ENCODE measurements around the gene MBD3L1. TPM values are rescaled to one million over a fixed set of nuclear protein-coding genes. Genes with fewer than 3 reads are reported as not detected.

MBD3L1 gene
- total and polyA plus RNA-seq, 7 experiments from 2014 or later: not detected

- no peaks in the 10 kb centered on the region for H3K36me3 ChIP-seq (ENCODE audit: control insufficient read depth in 2 of 3, insufficient read depth in 3 of 3, low read length in 3 of 3)
- no peak overlapping the region for H3K4me3 ChIP-seq (ENCODE audit: low read length)
- Mint-ChIP-seq H3K27me3 (no peaks in the 10 kb centered on the region), H3K4me1 (no peaks in the 10 kb centered on the region), H3K4me3 (no peak overlapping the region), H3K27ac (no peak overlapping the region), H3K9me3 (no peaks in the 10 kb centered on the region), H3K36me3 (no peaks in the 10 kb centered on the region)
- no peak for DNase-seq
- ATAC-seq: no peak
- no peak overlapping the region for H3K27ac ChIP-seq (ENCODE audit: low read depth, low read length)
- POLR2A ChIA-PET: no interaction called here
- no peaks in the 10 kb centered on the region for H3K9me3 ChIP-seq (ENCODE audit: control insufficient read depth in 2 of 3, low read length in 3 of 3)
- no peaks in the 10 kb centered on the region for H3K4me1 ChIP-seq (ENCODE audit: control insufficient read depth in 2 of 2, insufficient read depth in 2 of 2, low read length in 2 of 2)
- CTCF ChIA-PET: no interaction called here
- intact Hi-C loops (cut with micrococcal nuclease): no loop called here
- no peaks in the 10 kb centered on the region for H3K27me3 ChIP-seq (ENCODE audit: control insufficient read depth in 2 of 2, insufficient read depth in 2 of 2, low read length in 2 of 2)
Measured at GRCh38 chr19:8890260-8890659, 58.1 kb downstream of the MBD3L1 start.

Other genes with a start within 250 kb of the MBD3L1 start
- gene ADAMTS10, start 221.7 kb upstream of the MBD3L1 start, total RNA-seq: 100 to 1,000 TPM in 1 of 5 experiments, 10 to 100 TPM in 3, 1 to 10 TPM in 1; 8.2 to 102 (median 88.9) TPM
- 1 to 10 TPM; 1.5 to 3.4 TPM for gene ADAMTS10, start 221.7 kb upstream of the MBD3L1 start, polyA plus RNA-seq
- not detected for gene NFILZ, start 201.7 kb upstream of the MBD3L1 start, total RNA-seq
- gene NFILZ, start 201.7 kb upstream of the MBD3L1 start, polyA plus RNA-seq: not detected
- gene ACTL9, start 133.6 kb upstream of the MBD3L1 start, total RNA-seq: not detected
- not detected for gene ACTL9, start 133.6 kb upstream of the MBD3L1 start, polyA plus RNA-seq
- gene OR2Z1, start 110.7 kb upstream of the MBD3L1 start, total RNA-seq: under 1 TPM in 1 of 5 experiments, not detected in 4; 0.12 TPM
- not detected for gene OR2Z1, start 110.7 kb upstream of the MBD3L1 start, polyA plus RNA-seq
- 10 to 100 TPM; 18.7 to 44.9 (median 26.3) TPM for gene ZNF558, start 73 bp upstream of the MBD3L1 start, total RNA-seq
- gene ZNF558, start 73 bp upstream of the MBD3L1 start, polyA plus RNA-seq: 10 to 100 TPM in 1 of 2 donors, 1 to 10 TPM in 1; 8.7 to 14.9 TPM
- gene MUC16, start 178.0 kb downstream of the MBD3L1 start, total RNA-seq: under 1 TPM in 2 of 5 experiments, not detected in 3; under 0.01 to 0.10 TPM
- not detected for gene MUC16, start 178.0 kb downstream of the MBD3L1 start, polyA plus RNA-seq